Fibroblast of villous mesenchyme (primary cell): ENCODE data around the gene ARHGEF11. TPM values are rescaled to one million over a fixed set of nuclear protein-coding genes. Genes with fewer than 3 reads are reported as not detected.
"Not testable (repeated sequence)": the region's sequence is repeated elsewhere in the genome, so short reads cannot be mapped to it uniquely, and the experiment has no call there.

Experiments used
- DNase-seq: peaks from one replicate; pipeline ENCODE4 v3.0.0-alpha.2; 2010; ENCODE audit warnings: low read depth
- H3K4me3 ChIP-seq: 2 replicates; pipeline ENCODE4 v1.5.1; 2011; ENCODE audit warnings: low read depth, mild to moderate bottlenecking, low read length
- CTCF ChIP-seq: IDR thresholded peaks from 2 replicates; pipeline ENCODE4 v1.5.1; 2012; ENCODE audit warnings: low read depth, mild to moderate bottlenecking, low read length; ENCODE audit not compliant: insufficient read depth
- total RNA-seq: library from RNA; depleted of rRNA; stranded (reverse); fragments of >200 nt; gene quantifications from 2 replicates; pipeline ENCODE4 v1.2.3, GENCODE V29; 2012

Gene ARHGEF11
- total RNA-seq, 1 donor: 34.1 TPM

- DNase-seq: no peak
- no peak overlapping the region for H3K4me3 ChIP-seq
- TF ChIP-seq CTCF: no peak
These were observed 115.1 kb downstream of the ARHGEF11 start for GRCh38 chr1:156930483-156930882.

DNA sequence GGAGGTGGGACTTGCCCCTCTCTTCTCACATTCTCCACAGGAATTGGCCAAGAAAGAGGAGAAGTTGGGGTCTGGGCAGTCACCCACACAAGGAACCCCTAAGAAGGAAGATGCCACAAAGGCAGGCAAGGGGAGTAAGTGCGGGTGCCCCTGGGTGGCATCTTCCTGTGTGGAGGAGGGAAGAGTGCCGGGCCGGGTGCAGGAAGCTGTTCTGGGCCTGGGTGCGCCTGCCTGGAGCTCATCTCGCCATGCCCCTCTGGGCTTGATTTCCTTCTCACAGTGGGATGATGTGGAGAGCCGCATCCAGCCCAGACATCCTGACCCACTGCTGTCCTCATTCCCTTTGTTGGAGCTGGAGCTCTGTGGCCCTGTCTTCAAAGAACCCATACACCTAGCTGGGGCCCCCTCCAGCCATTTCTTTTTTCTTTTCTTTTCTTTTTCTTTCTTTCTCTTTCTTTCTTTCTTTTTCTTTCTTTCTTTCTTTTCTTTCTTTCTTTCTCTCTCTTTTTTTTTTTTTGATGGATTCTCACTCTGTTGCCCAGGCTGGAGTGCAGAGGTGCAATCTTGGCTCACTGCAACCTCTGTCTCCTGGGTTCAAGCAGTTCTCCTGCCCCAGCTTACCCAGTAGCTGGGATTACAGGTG, 115.8 kb downstream of the ARHGEF11 start:
- no peak overlapping the region for H3K4me3 ChIP-seq
- no peak for DNase-seq
- no peak for TF ChIP-seq CTCF

- no peak for DNase-seq
- TF ChIP-seq CTCF: no peak
These were observed 117.4 kb downstream of the ARHGEF11 start for GRCh38 chr1:156928043-156928602.

GRCh38 chr1:156927215-156928042, 118.1 kb downstream of the ARHGEF11 start:
- H3K4me3 ChIP-seq: peak overlapping the region; percentile 51
- TF ChIP-seq CTCF: peak; percentile 75
- peak; percentile 71 for DNase-seq

More at GRCh38 chr1:156928043-156928602, 117.4 kb downstream of the ARHGEF11 start:
- no peak overlapping the region for H3K4me3 ChIP-seq

GRCh38 chr1:156926695-156927094, 118.8 kb downstream of the ARHGEF11 start:
- not testable (repeated sequence) for DNase-seq, H3K4me3 ChIP-seq

DNA sequence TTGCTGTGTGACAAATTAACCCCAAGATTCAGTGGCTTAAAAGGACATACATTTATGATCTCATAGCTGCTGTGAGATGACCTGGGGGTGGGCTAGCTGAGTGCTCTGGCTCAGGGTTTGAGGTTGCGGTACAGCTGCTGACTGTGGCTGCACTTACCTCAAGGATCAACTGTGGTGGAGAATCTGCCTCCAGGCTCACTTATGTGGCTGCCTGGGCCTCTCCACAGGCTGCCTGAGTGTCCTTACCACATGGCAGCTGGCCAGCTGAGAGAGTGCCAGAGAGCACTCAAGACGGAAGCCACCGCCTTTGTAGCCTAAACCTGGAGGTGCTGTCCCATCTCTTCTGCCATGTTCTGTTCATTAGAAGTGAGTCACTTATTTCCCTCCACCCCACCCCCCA, 119.4 kb downstream of the ARHGEF11 start:
- DNase-seq: peak; percentile 45
- no peak overlapping the region for H3K4me3 ChIP-seq
- no peak for TF ChIP-seq CTCF

DNA sequence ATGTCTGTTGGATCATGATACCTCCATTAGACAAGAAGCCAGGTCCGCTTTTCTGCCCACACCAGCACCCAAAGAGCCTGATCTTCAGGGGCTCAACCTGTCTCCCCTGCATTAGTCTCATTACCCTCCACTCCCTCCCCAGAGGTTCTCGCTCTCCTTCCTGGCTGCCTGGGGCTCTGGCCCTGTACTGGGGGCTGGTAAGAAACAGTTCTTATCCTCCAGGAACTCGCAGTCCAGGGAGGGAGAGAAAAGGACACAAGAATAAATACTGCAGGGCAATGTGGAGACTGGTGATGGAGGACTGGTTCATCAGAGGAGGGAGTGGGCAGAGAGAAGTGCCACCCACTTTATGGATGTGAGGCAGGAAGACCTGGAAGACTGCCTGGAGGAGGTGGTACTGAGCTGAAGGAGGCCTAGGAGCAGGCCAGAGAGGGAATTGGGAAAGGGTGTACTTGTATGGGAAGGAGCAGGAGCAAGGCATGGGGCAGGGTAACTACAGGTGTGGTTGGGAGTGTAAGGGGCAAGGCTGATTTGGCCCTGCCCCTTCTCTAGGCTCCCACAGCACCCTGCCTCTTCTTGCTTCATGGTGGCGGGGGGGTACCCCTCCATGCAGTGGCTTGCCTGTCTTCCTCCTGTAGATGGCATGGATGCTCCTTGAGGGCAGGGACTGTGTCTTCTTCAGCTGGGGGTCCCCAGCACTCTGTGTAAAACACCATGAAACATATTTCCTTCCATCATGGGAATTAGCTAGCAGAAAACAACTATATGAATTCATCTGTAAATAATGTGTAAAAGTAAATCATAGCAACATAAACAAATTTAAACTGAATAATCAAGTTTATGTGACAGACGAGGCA, 120.2 kb downstream of the ARHGEF11 start:
- TF ChIP-seq CTCF: no peak
- DNase-seq: no peak
- H3K4me3 ChIP-seq: no peak overlapping the region
